ENCODE results near the gene IL21R.
"Not testable (repeated sequence)": the region's sequence is repeated elsewhere in the genome, so short reads cannot be mapped to it uniquely, and the experiment has no call there.

DNA sequence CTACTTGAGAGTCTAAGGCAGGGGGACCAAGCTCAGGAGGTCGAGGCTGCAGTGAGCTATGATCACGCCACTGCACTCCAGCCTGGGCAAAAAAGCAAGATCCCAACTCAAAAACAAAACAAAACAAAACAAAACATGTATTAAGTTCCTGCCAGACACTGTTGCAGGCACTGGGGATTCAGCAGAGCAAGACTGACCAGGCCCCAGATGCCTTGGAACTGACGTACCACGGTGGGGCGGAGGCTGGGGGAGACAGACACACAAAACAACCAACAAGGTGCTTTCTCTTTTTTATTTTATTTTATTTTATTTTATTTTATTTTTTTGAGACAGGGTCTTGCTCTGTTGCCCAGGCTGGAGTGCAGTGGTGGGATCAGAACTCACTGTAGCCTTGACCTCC lies 33.2 kb downstream of the IL21R start:
- TF ChIP-seq, protein P1, sequence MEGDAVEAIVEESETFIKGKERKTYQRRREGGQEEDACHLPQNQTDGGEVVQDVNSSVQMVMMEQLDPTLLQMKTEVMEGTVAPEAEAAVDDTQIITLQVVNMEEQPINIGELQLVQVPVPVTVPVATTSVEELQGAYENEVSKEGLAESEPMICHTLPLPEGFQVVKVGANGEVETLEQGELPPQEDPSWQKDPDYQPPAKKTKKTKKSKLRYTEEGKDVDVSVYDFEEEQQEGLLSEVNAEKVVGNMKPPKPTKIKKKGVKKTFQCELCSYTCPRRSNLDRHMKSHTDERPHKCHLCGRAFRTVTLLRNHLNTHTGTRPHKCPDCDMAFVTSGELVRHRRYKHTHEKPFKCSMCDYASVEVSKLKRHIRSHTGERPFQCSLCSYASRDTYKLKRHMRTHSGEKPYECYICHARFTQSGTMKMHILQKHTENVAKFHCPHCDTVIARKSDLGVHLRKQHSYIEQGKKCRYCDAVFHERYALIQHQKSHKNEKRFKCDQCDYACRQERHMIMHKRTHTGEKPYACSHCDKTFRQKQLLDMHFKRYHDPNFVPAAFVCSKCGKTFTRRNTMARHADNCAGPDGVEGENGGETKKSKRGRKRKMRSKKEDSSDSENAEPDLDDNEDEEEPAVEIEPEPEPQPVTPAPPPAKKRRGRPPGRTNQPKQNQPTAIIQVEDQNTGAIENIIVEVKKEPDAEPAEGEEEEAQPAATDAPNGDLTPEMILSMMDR (IDR thresholded peaks at IDR 0.05) = not testable (repeated sequence)
- not testable (repeated sequence) for TF ChIP-seq POLR2A (IDR thresholded peaks at IDR 0.05)

Measured in heart left ventricle (tissue), 13 donors.